ENCODE measurements around the gene ZNF76. TPM values are rescaled to one million over a fixed set of nuclear protein-coding genes. Genes with fewer than 3 reads are reported as not detected.

The ZNF76 gene
- total RNA-seq, 2 donors from 2014 or later = 24.0 to 52.2 TPM

GRCh38 chr6:35264550-35265274 lies 5.2 kb downstream of the ZNF76 start:
- DNase-seq (ENCODE audit: low spot score) (no peak), ATAC-seq (no peak)
- peaks cover 49 to 52% of the 10 kb centered on the region in 2 donors for H3K4me1 Mint-ChIP-seq (ENCODE audit: low read depth in 2 of 2)
- H3K36me3 Mint-ChIP-seq = peaks cover 5% of the 10 kb centered on the region
- peak overlapping the region; percentile 76 for H3K4me3 Mint-ChIP-seq
- no peaks in the 10 kb centered on the region for H3K9me3 Mint-ChIP-seq
- H3K27me3 Mint-ChIP-seq = no peaks in the 10 kb centered on the region
- H3K27ac Mint-ChIP-seq = peak overlapping the region; percentile 45 to 93

- no peaks in the 10 kb centered on the region for H3K9me3 Mint-ChIP-seq
- peaks cover 43 to 46% of the 10 kb centered on the region in 2 donors for H3K4me1 Mint-ChIP-seq (ENCODE audit: low read depth in 2 of 2)
- H3K27ac Mint-ChIP-seq = peak overlapping the region in 1 of 2 donors; percentile 11
- H3K27me3 Mint-ChIP-seq = no peaks in the 10 kb centered on the region
- DNase-seq (ENCODE audit: low spot score) = no peak
- H3K36me3 Mint-ChIP-seq = no peaks in the 10 kb centered on the region
- H3K4me3 Mint-ChIP-seq = no peak overlapping the region
- no peak for ATAC-seq
Observed at GRCh38 chr6:35265523-35265922, 6.0 kb downstream of the ZNF76 start.

- H3K27ac Mint-ChIP-seq = no peak overlapping the region
- no peaks in the 10 kb centered on the region for H3K27me3 Mint-ChIP-seq
- H3K9me3 Mint-ChIP-seq = no peaks in the 10 kb centered on the region
- ATAC-seq (no peak), DNase-seq (ENCODE audit: low spot score) (no peak)
- no peak overlapping the region for H3K4me3 Mint-ChIP-seq
- peaks cover 27 to 31% of the 10 kb centered on the region in 2 donors for H3K4me1 Mint-ChIP-seq (ENCODE audit: low read depth in 2 of 2)
- no peaks in the 10 kb centered on the region for H3K36me3 Mint-ChIP-seq
Observed at GRCh38 chr6:35267446-35267845, 7.9 kb downstream of the ZNF76 start.

GRCh38 chr6:35267897-35268296 lies 8.4 kb downstream of the ZNF76 start:
- DNase-seq (ENCODE audit: low spot score) (no peak), ATAC-seq (no peak)
- no peak overlapping the region for H3K4me3 Mint-ChIP-seq
- H3K36me3 Mint-ChIP-seq = no peaks in the 10 kb centered on the region
- H3K9me3 Mint-ChIP-seq = no peaks in the 10 kb centered on the region
- no peaks in the 10 kb centered on the region for H3K27me3 Mint-ChIP-seq
- H3K27ac Mint-ChIP-seq = no peak overlapping the region
- H3K4me1 Mint-ChIP-seq (ENCODE audit: low read depth in 2 of 2) = peaks cover 22 to 27% of the 10 kb centered on the region in 2 donors

- Mint-ChIP-seq H3K4me3 (no peak overlapping the region), H3K27ac (no peak overlapping the region), H3K9me3 (no peaks in the 10 kb centered on the region)
Observed at GRCh38 chr6:35272005-35272404, 12.5 kb downstream of the ZNF76 start.

GRCh38 chr6:35273822-35274559 lies 14.5 kb downstream of the ZNF76 start:
- no peak overlapping the region for H3K27ac Mint-ChIP-seq
- H3K36me3 Mint-ChIP-seq = no peaks in the 10 kb centered on the region
- H3K9me3 Mint-ChIP-seq = no peaks in the 10 kb centered on the region
- no peak for DNase-seq (ENCODE audit: low spot score)
- H3K4me3 Mint-ChIP-seq = no peak overlapping the region
- no peak for ATAC-seq
- H3K4me1 Mint-ChIP-seq (ENCODE audit: low read depth in 2 of 2) = peaks cover 6 to 15% of the 10 kb centered on the region in 2 donors
- H3K27me3 Mint-ChIP-seq = no peaks in the 10 kb centered on the region

More at GRCh38 chr6:35272005-35272404, 12.5 kb downstream of the ZNF76 start:
- H3K4me1 Mint-ChIP-seq (ENCODE audit: low read depth in 2 of 2) = peaks cover 0 to 10% of the 10 kb centered on the region in 2 donors
- H3K27me3 Mint-ChIP-seq = no peaks in the 10 kb centered on the region
- no peak for DNase-seq (ENCODE audit: low spot score)
- H3K36me3 Mint-ChIP-seq = no peaks in the 10 kb centered on the region
- no peak for ATAC-seq

GRCh38 chr6:35275744-35276260 lies 16.3 kb downstream of the ZNF76 start:
- DNase-seq (ENCODE audit: low spot score) = no peak
- no peak overlapping the region for H3K27ac Mint-ChIP-seq
- no peaks in the 10 kb centered on the region for H3K9me3 Mint-ChIP-seq
- H3K4me3 Mint-ChIP-seq = no peak overlapping the region
- peaks cover 6 to 18% of the 10 kb centered on the region in 2 donors for H3K4me1 Mint-ChIP-seq (ENCODE audit: low read depth in 2 of 2)
- H3K36me3 Mint-ChIP-seq = no peaks in the 10 kb centered on the region
- no peak for ATAC-seq
- no peaks in the 10 kb centered on the region for H3K27me3 Mint-ChIP-seq

- ATAC-seq (no peak), DNase-seq (ENCODE audit: low spot score) (no peak)
- Mint-ChIP-seq H3K4me1 (ENCODE audit: low read depth in 2 of 2) (peaks cover 6 to 18% of the 10 kb centered on the region in 2 donors), H3K27ac (no peak overlapping the region), H3K36me3 (peaks cover 6% of the 10 kb centered on the region), H3K27me3 (no peaks in the 10 kb centered on the region), H3K4me3 (no peak overlapping the region), H3K9me3 (no peaks in the 10 kb centered on the region)
Observed at GRCh38 chr6:35278708-35279107, 19.2 kb downstream of the ZNF76 start.

GRCh38 chr6:35280903-35281302 lies 21.4 kb downstream of the ZNF76 start:
- H3K9me3 Mint-ChIP-seq = no peaks in the 10 kb centered on the region
- no peaks in the 10 kb centered on the region for H3K27me3 Mint-ChIP-seq
- H3K4me3 Mint-ChIP-seq = no peak overlapping the region
- H3K36me3 Mint-ChIP-seq = peaks cover 11% of the 10 kb centered on the region
- peaks cover 6 to 12% of the 10 kb centered on the region in 2 donors for H3K4me1 Mint-ChIP-seq (ENCODE audit: low read depth in 2 of 2)
- ATAC-seq = no peak
- no peak overlapping the region for H3K27ac Mint-ChIP-seq
- no peak for DNase-seq (ENCODE audit: low spot score)

GRCh38 chr6:35282472-35282871 lies 22.9 kb downstream of the ZNF76 start:
- Mint-ChIP-seq H3K4me3 (no peak overlapping the region), H3K27me3 (no peaks in the 10 kb centered on the region), H3K4me1 (ENCODE audit: low read depth in 2 of 2) (peaks cover 6 to 10% of the 10 kb centered on the region in 2 donors), H3K27ac (no peak overlapping the region), H3K36me3 (peaks cover 19% of the 10 kb centered on the region), H3K9me3 (no peaks in the 10 kb centered on the region)
- DNase-seq (ENCODE audit: low spot score) (no peak), ATAC-seq (no peak)

- H3K4me3 Mint-ChIP-seq = no peak overlapping the region
- no peak overlapping the region for H3K27ac Mint-ChIP-seq
- H3K27me3 Mint-ChIP-seq = no peaks in the 10 kb centered on the region
- ATAC-seq (no peak), DNase-seq (ENCODE audit: low spot score) (no peak)
- peaks cover 19% of the 10 kb centered on the region for H3K36me3 Mint-ChIP-seq
- H3K4me1 Mint-ChIP-seq (ENCODE audit: low read depth in 2 of 2) = peaks cover 5 to 9% of the 10 kb centered on the region in 2 donors
- no peaks in the 10 kb centered on the region for H3K9me3 Mint-ChIP-seq
Observed at GRCh38 chr6:35283361-35283760, 23.8 kb downstream of the ZNF76 start.

GRCh38 chr6:35287671-35288396 lies 28.3 kb downstream of the ZNF76 start:
- Mint-ChIP-seq H3K4me3 (no peak overlapping the region), H3K9me3 (no peaks in the 10 kb centered on the region), H3K36me3 (peaks cover 19% of the 10 kb centered on the region), H3K27ac (no peak overlapping the region), H3K4me1 (ENCODE audit: low read depth in 2 of 2) (no peaks in the 10 kb centered on the region), H3K27me3 (no peaks in the 10 kb centered on the region)
- ATAC-seq (no peak), DNase-seq (ENCODE audit: low spot score) (no peak)

- peaks cover 13% of the 10 kb centered on the region for H3K36me3 Mint-ChIP-seq
- ATAC-seq (no peak), DNase-seq (ENCODE audit: low spot score) (no peak)
- no peaks in the 10 kb centered on the region for H3K9me3 Mint-ChIP-seq
- H3K4me1 Mint-ChIP-seq (ENCODE audit: low read depth in 2 of 2) = no peaks in the 10 kb centered on the region
- no peak overlapping the region for H3K4me3 Mint-ChIP-seq
- no peaks in the 10 kb centered on the region for H3K27me3 Mint-ChIP-seq
- H3K27ac Mint-ChIP-seq = no peak overlapping the region
Observed at GRCh38 chr6:35288834-35289233, 29.3 kb downstream of the ZNF76 start.

- no peak for DNase-seq (ENCODE audit: low spot score)
- Mint-ChIP-seq H3K36me3 (peaks cover 13% of the 10 kb centered on the region), H3K4me3 (no peak overlapping the region), H3K9me3 (no peaks in the 10 kb centered on the region), H3K27ac (no peak overlapping the region), H3K27me3 (no peaks in the 10 kb centered on the region), H3K4me1 (ENCODE audit: low read depth in 2 of 2) (no peaks in the 10 kb centered on the region)
- no peak for ATAC-seq
Observed at GRCh38 chr6:35291491-35291890, 32.0 kb downstream of the ZNF76 start.

Data from natural killer cell treated with Interleukin-12 subunit alpha and Interleukin-12 subunit beta and Interleukin-15 and Interleukin-18, amount 100 ng/mL, for 72 hours (primary cell).